Putamen (tissue), 1 donor: ENCODE results near the gene ANKFN1.

Source experiments
- DNase-seq: peaks from one replicate; pipeline ENCODE4 v3.0.0-alpha.2; 2016; ENCODE audit warnings: low spot score

Gene ANKFN1

GRCh38 chr17:56436142-56436541 lies 282.9 kb downstream of the ANKFN1 start:
- no peak for DNase-seq

- no peak for DNase-seq
Observed at GRCh38 chr17:56440419-56440818, 287.1 kb downstream of the ANKFN1 start.

GRCh38 chr17:56441308-56441707 lies 288.0 kb downstream of the ANKFN1 start:
- no peak for DNase-seq

DNA sequence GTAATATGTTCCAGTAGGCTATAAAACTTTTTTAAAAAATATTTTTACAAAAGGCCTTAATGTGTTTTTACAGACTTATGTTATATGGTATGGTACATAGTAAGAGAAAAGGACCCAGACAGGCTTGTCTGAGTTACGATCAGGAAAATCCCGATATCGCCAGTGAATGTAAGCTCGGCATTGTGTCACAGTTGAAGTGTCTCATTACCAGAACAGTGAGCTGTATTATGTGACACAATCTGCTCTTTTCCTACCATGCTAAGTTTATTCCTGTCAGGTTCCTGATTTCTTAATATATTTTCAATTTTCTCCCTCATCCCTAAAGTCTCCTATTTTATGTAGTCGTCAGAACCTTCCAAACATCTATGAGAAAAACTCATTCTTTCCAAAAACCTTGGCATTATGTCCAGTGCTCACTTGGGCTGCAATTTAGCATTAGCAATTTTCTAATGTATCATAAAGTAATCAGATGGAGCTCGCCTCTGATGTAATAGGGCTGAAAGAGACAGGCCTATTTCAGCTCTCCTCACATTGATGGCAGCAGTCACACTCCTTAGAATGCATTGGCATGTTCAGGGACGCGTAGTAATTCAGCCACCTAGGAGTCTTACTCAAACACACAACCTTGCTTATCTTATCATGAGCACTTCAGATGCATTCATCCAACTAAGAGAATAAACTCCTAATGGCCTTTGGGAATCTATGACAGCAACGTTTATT lies 292.6 kb downstream of the ANKFN1 start:
- DNase-seq = no peak

DNA sequence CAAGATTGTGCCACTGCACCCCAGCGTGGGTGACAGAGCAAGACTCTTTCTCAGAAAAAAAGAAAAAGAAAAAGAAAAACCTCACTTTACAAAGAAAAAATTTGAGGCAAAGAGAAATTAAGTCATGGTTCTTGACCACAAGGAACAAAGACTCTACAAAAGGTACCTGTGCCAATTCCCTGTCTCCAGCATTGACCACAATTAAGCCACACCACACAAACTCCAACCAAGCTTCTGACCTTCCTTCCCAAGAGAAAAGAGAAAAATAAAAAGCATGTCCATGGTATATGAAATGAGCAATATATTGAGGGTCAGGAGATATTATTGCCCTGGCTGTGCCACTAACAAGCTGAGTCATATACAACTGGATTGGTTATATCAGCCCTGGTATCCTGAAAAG lies 293.9 kb downstream of the ANKFN1 start:
- DNase-seq = no peak

DNA sequence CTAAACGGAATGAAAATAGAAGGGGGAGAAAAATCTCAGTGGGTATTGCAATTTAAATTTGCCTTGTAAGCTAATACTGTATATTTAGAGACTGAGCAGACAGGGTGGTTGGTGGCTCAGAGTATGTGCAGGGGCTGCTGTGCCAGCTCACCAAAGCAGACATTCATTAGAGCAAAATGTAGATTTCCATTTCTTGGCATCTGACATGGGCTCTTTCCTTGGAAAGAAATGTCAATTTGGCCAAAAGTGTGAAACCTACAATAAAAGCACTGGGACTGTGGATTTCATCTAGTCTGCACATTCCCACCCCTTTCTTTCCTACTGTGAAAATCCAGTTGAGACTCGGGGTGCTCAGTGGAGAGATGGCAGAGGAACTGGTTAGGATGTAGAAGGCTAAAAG lies 295.1 kb downstream of the ANKFN1 start:
- DNase-seq = no peak

DNA sequence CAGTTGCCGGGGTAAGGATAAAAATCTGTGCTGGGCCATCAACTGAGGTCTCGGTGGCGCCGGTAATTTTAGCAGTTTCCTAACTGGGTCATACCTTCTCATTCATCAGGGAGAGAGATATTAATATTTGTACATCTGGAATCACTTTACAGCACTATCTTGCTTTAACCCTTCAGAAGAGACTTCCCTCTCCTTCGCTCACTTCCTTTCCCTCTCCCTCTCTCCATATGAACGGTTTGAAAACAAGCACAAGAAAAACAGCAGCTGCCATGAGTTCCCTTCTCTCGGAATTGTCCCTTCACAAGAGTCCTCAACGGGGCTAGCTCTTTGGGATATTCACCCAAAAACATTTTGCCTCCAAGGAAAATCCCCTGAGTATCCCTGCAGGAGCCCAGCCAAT lies 295.9 kb downstream of the ANKFN1 start:
- no peak for DNase-seq

GRCh38 chr17:56451629-56452028 lies 298.4 kb downstream of the ANKFN1 start:
- no peak for DNase-seq

DNA sequence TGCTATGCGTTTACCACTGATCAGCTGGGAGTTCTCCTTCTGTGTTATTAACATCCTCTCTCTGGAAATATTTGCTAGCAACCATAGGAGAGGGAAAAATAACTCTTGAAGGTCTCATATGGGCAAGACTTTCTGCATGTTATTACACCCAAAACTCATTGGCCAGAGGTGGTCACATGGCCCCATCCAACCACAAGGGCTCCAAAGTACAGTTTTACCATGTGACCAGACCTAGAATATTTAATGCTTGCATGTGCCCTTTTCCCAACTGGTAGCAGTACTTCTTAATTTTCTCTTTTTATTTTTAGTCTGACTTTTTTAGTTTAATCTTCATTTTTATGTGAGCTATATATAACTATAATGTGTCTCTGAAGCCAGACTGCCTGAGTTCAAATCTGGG lies 299.2 kb downstream of the ANKFN1 start:
- DNase-seq = no peak

GRCh38 chr17:56457501-56457900 lies 304.2 kb downstream of the ANKFN1 start:
- DNase-seq = no peak

GRCh38 chr17:56465886-56466285 lies 312.6 kb downstream of the ANKFN1 start:
- no peak for DNase-seq

DNA sequence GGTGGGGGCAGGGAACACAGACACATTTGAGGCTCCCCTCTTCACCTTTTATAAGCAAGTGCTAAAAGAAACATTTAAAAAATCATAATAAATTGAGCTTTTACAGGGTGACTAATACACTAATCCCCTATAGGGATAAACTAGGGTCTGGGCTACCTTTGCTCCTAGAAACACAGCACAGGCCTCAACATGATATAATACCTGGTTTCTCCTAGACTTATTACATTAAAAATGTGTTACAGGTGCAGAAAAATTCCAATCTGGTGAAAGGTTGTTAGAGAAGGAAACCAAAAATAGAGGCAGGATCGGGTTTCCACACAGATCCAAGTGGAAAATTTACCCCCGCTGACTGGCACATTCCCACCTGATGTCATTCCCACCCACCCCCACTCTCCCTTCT lies 315.6 kb downstream of the ANKFN1 start:
- no peak for DNase-seq

GRCh38 chr17:56471696-56472095 lies 318.4 kb downstream of the ANKFN1 start:
- DNase-seq = no peak

- no peak for DNase-seq
Observed at GRCh38 chr17:56475116-56475515, 321.8 kb downstream of the ANKFN1 start.

- no peak for DNase-seq
Observed at GRCh38 chr17:56478836-56479447, 325.7 kb downstream of the ANKFN1 start.

DNA sequence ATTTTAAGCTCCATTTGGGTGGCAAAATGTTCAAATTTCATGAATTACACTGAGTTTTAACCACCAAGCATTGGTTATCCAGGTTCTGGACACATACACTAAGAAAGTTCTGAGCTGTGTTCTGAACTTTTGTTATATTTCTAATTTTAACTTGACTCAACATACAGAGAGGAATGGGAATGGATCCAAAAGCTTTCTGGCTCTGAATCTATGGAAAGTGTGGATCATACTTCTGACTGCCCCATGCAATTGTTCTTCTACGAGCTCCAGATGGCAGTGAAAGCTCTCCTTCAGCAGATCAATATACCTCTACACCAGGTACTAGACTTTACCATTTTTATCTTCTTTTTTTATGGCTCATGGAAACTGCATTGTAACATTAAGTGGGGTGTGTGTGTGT lies 327.2 kb downstream of the ANKFN1 start:
- no peak for DNase-seq

- DNase-seq = no peak
Observed at GRCh38 chr17:56481659-56482058, 328.4 kb downstream of the ANKFN1 start.

DNA sequence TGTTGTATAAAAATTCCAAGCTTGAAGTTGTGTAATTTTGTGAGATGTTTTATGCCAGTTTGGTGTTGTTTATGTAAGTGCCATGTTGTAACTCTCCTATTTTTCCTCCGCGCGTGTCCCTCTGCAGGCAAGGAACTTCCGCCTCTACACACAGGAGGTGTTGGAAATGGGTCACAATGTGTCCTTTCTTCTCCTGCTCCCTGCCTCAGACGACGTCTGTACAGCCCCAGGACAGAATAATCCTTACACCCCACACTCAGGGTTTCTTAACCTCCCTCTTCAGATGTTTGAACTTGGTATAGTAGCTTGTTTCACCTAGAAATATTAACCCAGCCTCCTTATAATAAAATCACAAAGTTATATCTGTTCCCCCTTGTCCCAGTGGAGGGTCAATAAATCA lies 329.0 kb downstream of the ANKFN1 start:
- no peak for DNase-seq

- no peak for DNase-seq
Observed at GRCh38 chr17:56486732-56487131, 333.5 kb downstream of the ANKFN1 start.

DNA sequence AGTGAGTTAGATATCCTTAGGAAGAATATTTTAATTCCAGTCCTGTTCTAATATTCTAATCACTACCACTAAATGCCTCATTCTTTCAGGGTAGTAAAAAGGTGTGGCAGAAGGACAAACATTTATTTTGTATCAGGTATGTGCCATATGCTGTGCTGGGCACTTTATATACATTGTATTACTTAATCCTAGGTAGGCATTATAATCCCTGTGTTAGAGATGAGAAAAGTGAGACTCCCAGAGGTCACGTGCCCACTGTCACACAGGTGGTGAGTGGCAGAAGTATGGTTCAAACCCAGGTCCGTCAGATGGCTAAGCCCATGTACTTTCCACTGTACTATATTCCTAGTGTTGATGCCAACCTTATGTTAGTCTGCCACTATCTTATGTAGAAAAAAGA lies 335.5 kb downstream of the ANKFN1 start:
- no peak for DNase-seq

GRCh38 chr17:56489980-56490379 lies 336.7 kb downstream of the ANKFN1 start:
- DNase-seq = no peak

- no peak for DNase-seq
Observed at GRCh38 chr17:56495556-56495955, 342.3 kb downstream of the ANKFN1 start.

DNA sequence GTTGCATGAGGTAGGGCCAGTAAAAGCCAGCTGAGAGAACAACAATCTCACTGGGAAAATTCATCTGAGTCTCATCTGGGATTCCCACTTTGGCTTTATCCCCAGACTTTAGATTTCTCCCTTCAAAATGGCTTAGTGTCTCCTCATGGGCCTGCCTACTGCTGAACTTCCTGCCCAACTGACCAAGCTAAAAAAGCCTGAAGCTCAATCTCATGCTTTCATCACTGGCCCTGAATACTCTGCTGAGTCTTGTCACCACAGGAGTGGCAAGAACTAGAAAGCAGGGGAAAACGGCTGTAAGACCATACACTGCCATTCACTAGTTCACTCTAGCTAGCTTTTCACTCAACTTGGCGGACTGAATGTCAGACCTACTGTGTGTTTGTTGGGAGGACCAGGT lies 343.9 kb downstream of the ANKFN1 start:
- no peak for DNase-seq

DNA sequence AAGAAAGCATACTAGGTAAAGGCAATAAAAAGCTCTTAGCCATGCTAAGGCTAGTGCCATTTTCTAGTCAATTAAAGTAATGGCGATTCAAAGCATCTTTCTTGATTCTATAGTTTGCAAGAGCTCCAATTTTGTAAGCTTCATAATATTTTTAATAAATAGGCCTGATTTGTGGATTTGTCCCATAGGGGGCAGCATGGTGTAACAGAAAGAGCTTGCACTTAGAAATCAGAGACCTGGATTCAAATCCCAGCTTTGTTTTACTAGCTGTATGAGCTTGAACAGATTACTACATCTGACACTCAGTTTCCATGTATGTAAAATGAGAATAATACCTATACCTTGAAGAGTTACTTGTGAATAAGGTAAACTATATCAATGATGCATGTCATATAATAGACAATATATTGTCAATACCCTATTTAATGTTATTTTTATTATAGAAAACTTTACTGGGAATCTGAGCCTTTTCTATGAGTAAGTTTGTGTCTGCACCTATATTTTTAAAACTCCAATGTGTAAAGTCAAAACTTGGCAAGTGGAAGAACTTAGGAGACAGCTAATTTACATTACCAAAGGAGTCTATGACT lies 346.6 kb downstream of the ANKFN1 start:
- DNase-seq = no peak
